Osteocyte (in vitro differentiated cells): ENCODE measurements around the gene GRIK4. TPM values are rescaled to one million over a fixed set of nuclear protein-coding genes. Genes with fewer than 3 reads are reported as not detected.

Experiments
- DNase-seq: peaks from one replicate; pipeline ENCODE4 v3.0.0; 2021; ENCODE audit warnings: mixed read lengths; ENCODE audit not compliant: unreplicated experiment; ENCODE audit errors: extremely low spot score
- H3K27ac Mint-ChIP-seq: one replicate; pipeline ENCODE4 v1.8.0; 2021; ENCODE audit warnings: mild to moderate bottlenecking, mixed read lengths; ENCODE audit not compliant: unreplicated experiment
- H3K27me3 Mint-ChIP-seq: one replicate; pipeline ENCODE4 v1.8.0; 2021; ENCODE audit warnings: mixed read lengths; ENCODE audit not compliant: unreplicated experiment
- H3K36me3 Mint-ChIP-seq: one replicate; pipeline ENCODE4 v1.8.0; 2021; ENCODE audit warnings: mixed read lengths; ENCODE audit not compliant: unreplicated experiment
- H3K4me1 Mint-ChIP-seq: one replicate; pipeline ENCODE4 v1.8.0; 2021; ENCODE audit warnings: mixed read lengths; ENCODE audit not compliant: unreplicated experiment
- H3K4me3 Mint-ChIP-seq: one replicate; pipeline ENCODE4 v1.8.0; 2021; ENCODE audit warnings: mild to moderate bottlenecking, moderate library complexity, mixed read lengths; ENCODE audit not compliant: unreplicated experiment
- H3K9me3 Mint-ChIP-seq: one replicate; pipeline ENCODE4 v1.8.0; 2021; ENCODE audit warnings: mixed read lengths; ENCODE audit not compliant: unreplicated experiment
- CTCF ChIP-seq: fragments of 200-600 bp; sonication (generic); IDR thresholded peaks from 2 replicates; pipeline ENCODE4 v1.5.0; 2021; ENCODE audit warnings: antibody characterized with exemption, mild to moderate bottlenecking, moderate library complexity
- total RNA-seq: library from RNA; stranded (reverse); gene quantifications from 2 replicates; pipeline ENCODE4 v1.2.1, GENCODE V29; 2021

Gene GRIK4
- total RNA-seq, 1 donor from 2014 or later, result 0.11 TPM

GRCh38 chr11:120707098-120707497 lies 195.6 kb downstream of the GRIK4 start:
- peak; percentile 67 for DNase-seq

GRCh38 chr11:120707663-120708062 lies 196.1 kb downstream of the GRIK4 start:
- Mint-ChIP-seq H3K36me3 (no peaks in the 10 kb centered on the region), H3K9me3 (peaks cover 21% of the 10 kb centered on the region), H3K4me1 (peaks cover 16% of the 10 kb centered on the region), H3K27ac (no peak overlapping the region), H3K4me3 (no peak overlapping the region), H3K27me3 (peaks cover 3% of the 10 kb centered on the region)
- DNase-seq, result peak; percentile 46
- no peak for TF ChIP-seq CTCF

More at GRCh38 chr11:120707098-120707497, 195.6 kb downstream of the GRIK4 start:
- Mint-ChIP-seq H3K9me3 (peaks cover 21% of the 10 kb centered on the region), H3K36me3 (no peaks in the 10 kb centered on the region), H3K4me1 (peaks cover 16% of the 10 kb centered on the region), H3K4me3 (no peak overlapping the region), H3K27me3 (peaks cover 3% of the 10 kb centered on the region), H3K27ac (no peak overlapping the region)
- no peak for TF ChIP-seq CTCF

GRCh38 chr11:120708511-120709183 lies 197.1 kb downstream of the GRIK4 start:
- no peak for TF ChIP-seq CTCF
- H3K27me3 Mint-ChIP-seq, result peaks cover 5% of the 10 kb centered on the region
- no peaks in the 10 kb centered on the region for H3K36me3 Mint-ChIP-seq
- H3K4me1 Mint-ChIP-seq, result peaks cover 16% of the 10 kb centered on the region
- H3K4me3 Mint-ChIP-seq, result no peak overlapping the region
- H3K27ac Mint-ChIP-seq, result no peak overlapping the region
- peak; percentile 57 for DNase-seq
- peaks cover 21% of the 10 kb centered on the region for H3K9me3 Mint-ChIP-seq

DNA sequence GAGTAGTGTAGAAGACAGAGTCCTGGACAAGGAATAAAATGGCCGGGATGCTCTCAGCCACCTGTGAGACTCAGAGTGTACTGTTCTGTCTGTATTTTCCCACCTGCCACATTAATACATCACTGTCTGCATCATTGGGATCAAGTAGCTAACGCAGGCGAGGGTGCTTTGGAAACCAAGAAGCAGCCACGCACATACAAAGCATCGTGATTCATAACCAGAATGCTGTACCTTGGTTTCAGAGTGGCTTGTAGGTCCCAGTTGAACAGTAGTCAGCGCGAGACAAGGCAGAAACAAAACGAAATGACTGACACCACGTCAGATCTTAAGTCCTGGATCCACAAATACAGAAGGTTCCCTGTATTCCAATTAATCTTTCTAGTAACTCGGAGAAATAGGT lies 198.3 kb downstream of the GRIK4 start:
- Mint-ChIP-seq H3K27ac (no peak overlapping the region), H3K4me1 (peaks cover 16% of the 10 kb centered on the region), H3K4me3 (no peak overlapping the region), H3K36me3 (no peaks in the 10 kb centered on the region), H3K27me3 (peaks cover 11% of the 10 kb centered on the region), H3K9me3 (peaks cover 15% of the 10 kb centered on the region)
- no peak for TF ChIP-seq CTCF
- peak; percentile 10 for DNase-seq

- peaks cover 11% of the 10 kb centered on the region for H3K27me3 Mint-ChIP-seq
- DNase-seq, result peak; percentile 81
- H3K36me3 Mint-ChIP-seq, result no peaks in the 10 kb centered on the region
- peaks cover 14% of the 10 kb centered on the region for H3K9me3 Mint-ChIP-seq
- H3K4me3 Mint-ChIP-seq, result no peak overlapping the region
- peaks cover 16% of the 10 kb centered on the region for H3K4me1 Mint-ChIP-seq
- no peak for TF ChIP-seq CTCF
- peak overlapping the region; percentile 46 for H3K27ac Mint-ChIP-seq
Measured at GRCh38 chr11:120710354-120711131, 199.0 kb downstream of the GRIK4 start.
